Liver (tissue), 9 donors: ENCODE measurements around the gene CCND3. TPM values are rescaled to one million over a fixed set of nuclear protein-coding genes. Genes with fewer than 3 reads are reported as not detected.

Experiments
- DNase-seq: peaks from one replicate; pipeline ENCODE4 v3.0.0-alpha.2; 2017; ENCODE audit warnings: low spot score
- H3K27ac ChIP-seq, 2 donors: one replicate each; pipeline ENCODE4 v1.7.0; 2013; ENCODE audit warnings: inconsistent platforms in 2 of 2, low read length in 2 of 2, control low read depth in 1 of 2, low read depth in 1 of 2, mild to moderate bottlenecking in 1 of 2
- H3K27me3 ChIP-seq, 4 donors: one replicate each; pipeline versions ENCODE4 v1.6.1 to v1.7.0; 2013; ENCODE audit warnings: low read length in 3 of 4, inconsistent platforms in 1 of 4, mild to moderate bottlenecking in 1 of 4, moderate library complexity in 1 of 4; ENCODE audit not compliant: control insufficient read depth in 4 of 4, insufficient read depth in 4 of 4
- H3K36me3 ChIP-seq, 4 donors: one replicate each; pipeline versions ENCODE4 v1.6.1 to v1.7.0; 2013; ENCODE audit warnings: low read length in 3 of 4, mild to moderate bottlenecking in 3 of 4, low read depth in 1 of 4, moderate library complexity in 1 of 4; ENCODE audit not compliant: control insufficient read depth in 4 of 4, insufficient read depth in 3 of 4
- H3K4me1 ChIP-seq, 4 donors: one replicate each; pipeline versions ENCODE4 v1.6.1 to v1.7.0; 2013; ENCODE audit warnings: low read length in 3 of 4, mild to moderate bottlenecking in 3 of 4, moderate library complexity in 1 of 4; ENCODE audit not compliant: control insufficient read depth in 4 of 4, insufficient read depth in 4 of 4
- H3K4me3 ChIP-seq, 3 donors: one replicate each; pipeline versions ENCODE4 v1.6.1 to v1.7.0; 2013; ENCODE audit warnings: low read length in 3 of 3, control low read depth in 1 of 3, low read depth in 1 of 3, mild to moderate bottlenecking in 1 of 3
- H3K9ac ChIP-seq, 2 donors: one replicate each; pipeline ENCODE4 v1.7.0; 2013; ENCODE audit warnings: low read length in 2 of 2, mild to moderate bottlenecking in 2 of 2, moderate library complexity in 2 of 2, control low read depth in 1 of 2, low read depth in 1 of 2
- H3K9me3 ChIP-seq, 4 donors: one replicate each; pipeline versions ENCODE4 v1.6.1 to v1.7.0; 2013; ENCODE audit warnings: low read length in 3 of 4; ENCODE audit not compliant: control insufficient read depth in 4 of 4
- ATF3 ChIP-seq: IDR thresholded peaks from 2 replicates; pipeline ENCODE4 v1.6.1; 2016; ENCODE audit warnings: antibody characterized with exemption
- CTCF ChIP-seq: fragments of 150-350 bp; IDR thresholded peaks from 2 replicates; pipeline ENCODE4 v1.5.1; 2017; ENCODE audit warnings: improper control_type of control experiment, low read depth, low read length; ENCODE audit not compliant: missing input control
- EGR1 ChIP-seq, 2 donors: IDR thresholded peaks; 2 replicates each; pipeline ENCODE4 v1.6.1; 2016 to 2018; ENCODE audit warnings: antibody characterized with exemption in 2 of 2, low read depth in 2 of 2
- FOXA1 ChIP-seq: IDR thresholded peaks from 2 replicates; pipeline ENCODE4 v1.6.1; 2016; ENCODE audit warnings: antibody characterized with exemption
- FOXA2 ChIP-seq: IDR thresholded peaks from 2 replicates; pipeline ENCODE4 v1.6.1; 2016; ENCODE audit warnings: antibody characterized with exemption
- GABPA ChIP-seq, 2 donors: IDR thresholded peaks in 1 of 2; conservative IDR thresholded peaks in 1 of 2; 2 replicates each; pipeline ENCODE4 v1.6.1; 2016; ENCODE audit warnings: antibody characterized with exemption in 2 of 2, mild to moderate bottlenecking in 1 of 2, moderate library complexity in 1 of 2
- HNF4A ChIP-seq, 2 donors: conservative IDR thresholded peaks; 2 replicates each; pipeline ENCODE4 v1.6.1; 2016; ENCODE audit warnings: antibody characterized with exemption in 2 of 2, mild to moderate bottlenecking in 2 of 2
- HNF4G ChIP-seq: IDR thresholded peaks from 2 replicates; pipeline ENCODE4 v1.6.1; 2016; ENCODE audit warnings: antibody characterized with exemption
- JUND ChIP-seq, 2 donors: IDR thresholded peaks; 2 replicates each; pipeline ENCODE4 v1.6.1; 2016; ENCODE audit warnings: antibody characterized with exemption in 2 of 2
- MAX ChIP-seq: IDR thresholded peaks from 2 replicates; pipeline ENCODE4 v1.6.1; 2016; ENCODE audit warnings: antibody characterized with exemption
- NR2F2 ChIP-seq: IDR thresholded peaks from 2 replicates; pipeline ENCODE4 v1.6.1; 2016; ENCODE audit warnings: antibody characterized with exemption
- RAD21 ChIP-seq, 2 donors: IDR thresholded peaks; 2 replicates each; pipeline ENCODE4 v1.6.1; 2016; ENCODE audit warnings: antibody characterized with exemption in 2 of 2, mild to moderate bottlenecking in 2 of 2
- REST ChIP-seq: IDR thresholded peaks from 2 replicates; pipeline ENCODE4 v1.6.1; 2016; ENCODE audit warnings: antibody characterized with exemption, mild to moderate bottlenecking
- SP1 ChIP-seq: IDR thresholded peaks from 2 replicates; pipeline ENCODE4 v1.6.1; 2018; ENCODE audit warnings: antibody characterized with exemption, mild to moderate bottlenecking
- YY1 ChIP-seq: IDR thresholded peaks from 2 replicates; pipeline ENCODE4 v1.6.1; 2016; ENCODE audit warnings: antibody characterized with exemption, mild to moderate bottlenecking
- ZBTB33 ChIP-seq: IDR thresholded peaks from 2 replicates; pipeline ENCODE4 v1.6.1; 2016; ENCODE audit warnings: antibody characterized with exemption
- WGBS: extraction: QIAGEN DNeasy Blood & Tissue Kit; methylation state at CpG from one replicate; pipeline ENCODE4 v1.1.7; 2013; 5-methylcytosine and 5-hydroxymethylcytosine counted together
- polyA plus RNA-seq, 2 donors: library from polyadenylated mRNA; stranded (reverse) in 1 of 2; unstranded in 1 of 2; fragments of 200-250 nt in 1 of 2; fragments of >200 nt in 1 of 2; fragmentation: Nextera tagmentation in 1 of 2; extraction: Ambion mirVana in 1 of 2; gene quantifications; one replicate each; pipeline versions ENCODE4 v1.2.1 to v1.2.3, GENCODE V29; 2013 to 2015
- total RNA-seq, 2 donors: library from RNA; depleted of rRNA; stranded (reverse); fragments of >200 nt; gene quantifications; one replicate each; pipeline ENCODE4 v1.2.3, GENCODE V29; 2014
- donor health status: healthy.
- donor health status: healthy.
- donor health status: healthy.
- donor health status: healthy.
- donor health status: healthy.

Gene CCND3
- total and polyA plus RNA-seq, 4 donors: 11.6 to 54.3 (median 23.2) TPM

- peak; percentile 92 for TF ChIP-seq CTCF
- TF ChIP-seq FOXA2: no peak
- no peak for TF ChIP-seq JUND (IDR thresholded peaks at IDR 0.05)
- TF ChIP-seq HNF4G: peak; percentile 74
- TF ChIP-seq RAD21 (IDR thresholded peaks at IDR 0.05): peak; percentile 77 to 85
These were observed 5.4 kb downstream of the CCND3 start (continued) for GRCh38 chr6:41936073-41936837.

- Histone ChIP-seq H3K27ac (peak overlapping the region in 1 of 2 donors; percentile 33), H3K9me3 (no peaks in the 10 kb centered on the region), H3K4me3 (no peak overlapping the region), H3K27me3 (no peaks in the 10 kb centered on the region), H3K36me3 (peaks cover 7 to 44% (median 33%) of the 10 kb centered on the region in 4 donors), H3K9ac (no peak overlapping the region), H3K4me1 (peaks cover 3 to 21% (median 11%) of the 10 kb centered on the region in 4 donors)
- 81% methylated on average over 8 of the region's 8 CpGs for WGBS
- DNase-seq: no peak
- TF ChIP-seq GABPA (IDR thresholded peaks at IDR 0.05 in 1 of 2, conservative IDR thresholded peaks at IDR 0.05 in 1 of 2) (no peak), ZBTB33 (no peak), HNF4A (conservative IDR thresholded peaks at IDR 0.05) (no peak), RAD21 (IDR thresholded peaks at IDR 0.05) (no peak), HNF4G (no peak), ATF3 (no peak), NR2F2 (no peak), CTCF (no peak), FOXA1 (no peak), JUND (IDR thresholded peaks at IDR 0.05) (no peak), MAX (no peak), REST (no peak), YY1 (no peak), EGR1 (IDR thresholded peaks at IDR 0.05; ENCODE audit: low read depth in 2 of 2) (no peak), SP1 (no peak), FOXA2 (no peak)
These were observed 5.9 kb downstream of the CCND3 start for GRCh38 chr6:41935685-41936072.
